Measurements from ENCODE around the gene GMDS.

GMDS gene

DNA sequence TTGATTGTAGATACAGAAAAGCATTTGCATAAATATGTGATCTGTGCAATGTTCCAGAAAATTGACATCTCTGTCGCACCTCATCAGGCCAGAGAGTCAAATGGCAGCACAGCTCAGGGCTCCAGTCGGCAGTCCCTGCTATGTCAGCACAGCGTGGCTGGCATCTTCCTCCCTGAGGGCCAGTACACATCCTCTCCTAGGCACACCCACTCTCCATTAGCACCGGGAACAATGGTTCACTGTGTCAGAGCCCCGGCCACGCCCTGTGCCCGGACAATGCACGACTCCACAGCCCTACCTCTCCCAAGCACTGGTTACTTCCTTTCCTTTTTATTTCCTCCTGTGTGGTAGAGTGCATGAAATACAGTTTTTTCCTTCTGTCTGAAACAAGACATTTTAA, 520.8 kb downstream of the GMDS start:
- Histone ChIP-seq H3K36me3 (ENCODE audit: insufficient read depth, low read length) (no peaks in the 10 kb centered on the region; the same call in 1 of the 2 replicates), H3K4me2 (ENCODE audit: low read depth, low read length, poor library complexity, severe bottlenecking) (no peak overlapping the region), H3K9me2 (replicated peaks; ENCODE audit: low read depth, low read length) (no peaks in the 10 kb centered on the region), H3F3A (ENCODE audit: low read depth) (no peaks in the 10 kb centered on the region), H3K4me1 (ENCODE audit: insufficient read depth, low read length, poor library complexity, severe bottlenecking) (peaks cover 11% of the 10 kb centered on the region), H3K79me2 (ENCODE audit: insufficient read depth, low read length) (no peaks in the 10 kb centered on the region), H4K20me1 (ENCODE audit: insufficient read depth, low read length, poor library complexity, severe bottlenecking) (no peaks in the 10 kb centered on the region), H2AFZ (ENCODE audit: low read length) (no peak overlapping the region), H3K27me3 (ENCODE audit: insufficient read depth, low read length, poor library complexity, severe bottlenecking) (no peaks in the 10 kb centered on the region), H3K4me3 (ENCODE audit: low read length, poor library complexity, severe bottlenecking) (no peak overlapping the region), H3K9ac (ENCODE audit: low read depth, low read length, poor library complexity, severe bottlenecking) (no peak overlapping the region), H3K9me3 (ENCODE audit: insufficient read depth, low read depth, low read length) (no peaks in the 10 kb centered on the region)
- TF ChIP-seq, protein P1, sequence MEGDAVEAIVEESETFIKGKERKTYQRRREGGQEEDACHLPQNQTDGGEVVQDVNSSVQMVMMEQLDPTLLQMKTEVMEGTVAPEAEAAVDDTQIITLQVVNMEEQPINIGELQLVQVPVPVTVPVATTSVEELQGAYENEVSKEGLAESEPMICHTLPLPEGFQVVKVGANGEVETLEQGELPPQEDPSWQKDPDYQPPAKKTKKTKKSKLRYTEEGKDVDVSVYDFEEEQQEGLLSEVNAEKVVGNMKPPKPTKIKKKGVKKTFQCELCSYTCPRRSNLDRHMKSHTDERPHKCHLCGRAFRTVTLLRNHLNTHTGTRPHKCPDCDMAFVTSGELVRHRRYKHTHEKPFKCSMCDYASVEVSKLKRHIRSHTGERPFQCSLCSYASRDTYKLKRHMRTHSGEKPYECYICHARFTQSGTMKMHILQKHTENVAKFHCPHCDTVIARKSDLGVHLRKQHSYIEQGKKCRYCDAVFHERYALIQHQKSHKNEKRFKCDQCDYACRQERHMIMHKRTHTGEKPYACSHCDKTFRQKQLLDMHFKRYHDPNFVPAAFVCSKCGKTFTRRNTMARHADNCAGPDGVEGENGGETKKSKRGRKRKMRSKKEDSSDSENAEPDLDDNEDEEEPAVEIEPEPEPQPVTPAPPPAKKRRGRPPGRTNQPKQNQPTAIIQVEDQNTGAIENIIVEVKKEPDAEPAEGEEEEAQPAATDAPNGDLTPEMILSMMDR (conservative IDR thresholded peaks at IDR 0.05; ENCODE audit: low read length): no peak
- no peak for TF ChIP-seq EZH2phosphoT487 (IDR thresholded peaks at IDR 0.05; ENCODE audit: borderline replicate concordance)

DNA sequence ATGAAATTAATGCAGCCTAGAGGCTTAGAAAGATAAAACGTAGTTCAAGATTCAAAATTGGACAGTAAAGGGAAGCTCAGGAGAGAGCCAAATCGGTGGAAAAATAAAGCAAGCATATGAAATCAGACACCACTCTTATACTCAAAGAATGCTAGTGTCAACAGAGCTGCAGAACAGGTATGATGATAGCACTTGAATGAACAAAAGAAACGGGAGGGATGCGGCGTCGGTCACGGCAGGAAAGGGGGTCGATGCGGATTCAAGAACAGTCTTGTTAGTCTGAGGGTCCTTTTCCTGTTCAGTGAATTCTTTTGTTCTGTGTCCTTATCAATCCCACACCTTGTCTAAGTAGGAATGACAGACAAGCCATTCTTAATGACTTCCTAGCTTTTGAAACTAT, 521.3 kb downstream of the GMDS start:
- H3K9me2 ChIP-seq (replicated peaks; ENCODE audit: low read depth, low read length): no peaks in the 10 kb centered on the region
- H3K4me2 ChIP-seq (ENCODE audit: low read depth, low read length, poor library complexity, severe bottlenecking): no peak overlapping the region
- no peaks in the 10 kb centered on the region for H4K20me1 ChIP-seq (ENCODE audit: insufficient read depth, low read length, poor library complexity, severe bottlenecking)
- H3K79me2 ChIP-seq (ENCODE audit: insufficient read depth, low read length): no peaks in the 10 kb centered on the region
- H3K4me1 ChIP-seq (ENCODE audit: insufficient read depth, low read length, poor library complexity, severe bottlenecking): peaks cover 11% of the 10 kb centered on the region
- no peak for TF ChIP-seq EZH2phosphoT487 (IDR thresholded peaks at IDR 0.05; ENCODE audit: borderline replicate concordance)
- TF ChIP-seq, protein P1 (conservative IDR thresholded peaks at IDR 0.05; ENCODE audit: low read length): no peak
- no peaks in the 10 kb centered on the region for H3F3A ChIP-seq (ENCODE audit: low read depth)
- H3K27me3 ChIP-seq (ENCODE audit: insufficient read depth, low read length, poor library complexity, severe bottlenecking): no peaks in the 10 kb centered on the region
- H3K9me3 ChIP-seq (ENCODE audit: insufficient read depth, low read depth, low read length): no peaks in the 10 kb centered on the region
- H3K9ac ChIP-seq (ENCODE audit: low read depth, low read length, poor library complexity, severe bottlenecking): no peak overlapping the region
- H3K4me3 ChIP-seq (ENCODE audit: low read length, poor library complexity, severe bottlenecking): no peak overlapping the region
- H2AFZ ChIP-seq (ENCODE audit: low read length): no peak overlapping the region
- no peaks in the 10 kb centered on the region; the same call in 1 of the 2 replicates for H3K36me3 ChIP-seq (ENCODE audit: insufficient read depth, low read length)

DNA sequence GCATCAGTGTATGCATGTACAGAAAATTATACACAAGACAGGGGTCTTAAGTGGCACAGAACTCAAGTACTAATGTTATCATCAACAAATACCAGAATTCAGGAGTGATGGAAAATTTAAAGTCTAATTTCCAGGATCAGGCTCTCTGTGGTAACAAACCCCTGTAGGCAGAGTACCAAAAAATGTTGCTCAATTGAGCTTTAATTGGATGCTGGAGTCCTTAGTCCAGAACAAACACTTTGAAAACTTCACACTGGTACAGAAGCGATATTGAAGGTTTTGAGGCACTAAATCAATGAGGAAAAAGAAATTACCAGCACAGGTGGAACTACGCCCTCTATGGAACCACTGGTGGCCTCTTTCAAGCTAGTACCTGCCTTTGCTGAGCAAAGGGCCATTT, 522.6 kb downstream of the GMDS start:
- H4K20me1 ChIP-seq (ENCODE audit: insufficient read depth, low read length, poor library complexity, severe bottlenecking): no peaks in the 10 kb centered on the region
- no peak overlapping the region for H2AFZ ChIP-seq (ENCODE audit: low read length)
- H3K27me3 ChIP-seq (ENCODE audit: insufficient read depth, low read length, poor library complexity, severe bottlenecking): no peaks in the 10 kb centered on the region
- no peaks in the 10 kb centered on the region for H3K79me2 ChIP-seq (ENCODE audit: insufficient read depth, low read length)
- H3K9me2 ChIP-seq (replicated peaks; ENCODE audit: low read depth, low read length): no peaks in the 10 kb centered on the region
- no peaks in the 10 kb centered on the region; the same call in 1 of the 2 replicates for H3K36me3 ChIP-seq (ENCODE audit: insufficient read depth, low read length)
- no peaks in the 10 kb centered on the region for H3K9me3 ChIP-seq (ENCODE audit: insufficient read depth, low read depth, low read length)
- H3K4me3 ChIP-seq (ENCODE audit: low read length, poor library complexity, severe bottlenecking): no peak overlapping the region
- H3F3A ChIP-seq (ENCODE audit: low read depth): no peaks in the 10 kb centered on the region
- TF ChIP-seq, protein P1 (conservative IDR thresholded peaks at IDR 0.05; ENCODE audit: low read length): no peak; the same call in 1 of the 2 replicates
- TF ChIP-seq EZH2phosphoT487 (IDR thresholded peaks at IDR 0.05; ENCODE audit: borderline replicate concordance): no peak
- H3K4me1 ChIP-seq (ENCODE audit: insufficient read depth, low read length, poor library complexity, severe bottlenecking): peaks cover 11% of the 10 kb centered on the region
- H3K9ac ChIP-seq (ENCODE audit: low read depth, low read length, poor library complexity, severe bottlenecking): no peak overlapping the region
- H3K4me2 ChIP-seq (ENCODE audit: low read depth, low read length, poor library complexity, severe bottlenecking): no peak overlapping the region

Measured in Loucy (cell line).